Activated CD4-positive, alpha-beta T cell treated with anti-CD3 and anti-CD28 coated beads for 4 hours (primary cell): ENCODE measurements around the gene DEPDC4.
"Not testable (repeated sequence)": the region's sequence is repeated elsewhere in the genome, so short reads cannot be mapped to it uniquely, and the experiment has no call there.

ENCODE experiments used
- DNase-seq, 2 donors: peaks; one replicate each; pipeline ENCODE4 v3.0.0-alpha.2; 2020

DEPDC4 gene

GRCh38 chr12:100266835-100267602 lies at the start of gene DEPDC4, which contains the start of gene SCYL2:
DEPDC4 (minus strand) TSS chr12:100267079; CDS start chr12:100267076, 3 bp downstream.
SCYL2 (plus strand) TSS chr12:100267177; CDS start chr12:100282971, 15,794 bp downstream.
- peak; percentile 93 for DNase-seq

GRCh38 chr12:100311317-100311716 lies 44.4 kb upstream of the DEPDC4 start:
- DNase-seq, result no peak

- DNase-seq, result not testable (repeated sequence)
These were observed 41.3 kb upstream of the DEPDC4 start for GRCh38 chr12:100308138-100308537.

GRCh38 chr12:100304334-100304733 lies 37.5 kb upstream of the DEPDC4 start:
- DNase-seq, result not testable (repeated sequence)

- DNase-seq, result no peak
These were observed 37.0 kb upstream of the DEPDC4 start for GRCh38 chr12:100303831-100304230.

DNA sequence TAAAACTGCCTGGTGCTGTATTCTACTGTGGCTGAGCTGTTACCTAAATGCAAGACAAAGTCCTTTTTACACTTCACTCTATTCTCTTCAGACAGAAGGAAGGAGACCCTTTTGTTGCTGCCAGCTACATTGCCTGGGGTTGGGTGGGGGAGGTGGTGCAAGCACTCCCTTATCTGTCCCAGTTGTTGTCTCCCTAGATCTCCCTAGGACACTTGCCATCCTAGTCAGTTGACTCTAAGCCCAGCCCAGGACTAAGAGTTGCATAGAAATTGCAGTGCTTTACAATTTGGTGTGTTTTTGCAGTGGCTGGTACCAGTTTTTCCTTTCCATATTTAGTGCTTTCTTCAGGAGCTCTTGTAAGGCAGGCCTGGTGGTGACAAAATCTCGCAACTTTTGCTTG lies 35.2 kb upstream of the DEPDC4 start:
- no peak for DNase-seq

DNA sequence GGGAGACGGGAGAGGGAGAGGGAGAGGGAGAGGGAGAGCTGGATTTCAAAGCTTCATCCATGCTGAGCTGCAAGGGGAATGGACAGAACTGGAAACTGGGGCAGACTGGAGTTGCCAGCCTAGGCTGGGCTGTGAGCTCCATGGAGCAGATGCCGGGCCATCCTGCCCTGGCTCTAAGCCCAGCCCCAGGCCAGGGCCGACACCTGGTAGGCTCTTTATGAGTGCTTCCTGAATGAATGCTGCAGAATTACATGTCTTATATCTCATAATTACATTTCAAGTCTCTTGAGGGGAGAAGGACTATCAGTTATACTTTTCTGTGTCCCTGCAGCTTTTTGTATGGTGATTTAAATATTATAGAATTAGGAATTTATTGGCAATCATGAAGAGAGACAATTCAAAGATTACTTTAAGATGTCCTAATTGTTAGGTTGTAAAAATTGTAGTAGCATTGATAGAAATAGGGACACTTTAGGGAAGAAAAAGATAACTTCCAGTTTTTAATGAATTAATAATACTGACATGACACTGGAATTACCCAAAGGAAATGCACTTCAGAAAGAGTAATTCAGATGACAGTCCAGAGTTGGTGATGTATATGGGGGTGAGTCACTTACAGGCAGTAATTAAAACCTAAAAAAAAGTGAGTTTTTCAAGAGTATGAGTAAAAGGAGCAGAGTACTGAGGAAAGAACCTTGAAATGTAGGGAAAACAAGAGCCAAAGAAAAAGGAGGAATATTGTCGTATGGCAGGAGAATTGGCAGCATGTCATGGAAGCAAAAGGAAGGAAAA lies 29.1 kb upstream of the DEPDC4 start:
- DNase-seq, result no peak

DNA sequence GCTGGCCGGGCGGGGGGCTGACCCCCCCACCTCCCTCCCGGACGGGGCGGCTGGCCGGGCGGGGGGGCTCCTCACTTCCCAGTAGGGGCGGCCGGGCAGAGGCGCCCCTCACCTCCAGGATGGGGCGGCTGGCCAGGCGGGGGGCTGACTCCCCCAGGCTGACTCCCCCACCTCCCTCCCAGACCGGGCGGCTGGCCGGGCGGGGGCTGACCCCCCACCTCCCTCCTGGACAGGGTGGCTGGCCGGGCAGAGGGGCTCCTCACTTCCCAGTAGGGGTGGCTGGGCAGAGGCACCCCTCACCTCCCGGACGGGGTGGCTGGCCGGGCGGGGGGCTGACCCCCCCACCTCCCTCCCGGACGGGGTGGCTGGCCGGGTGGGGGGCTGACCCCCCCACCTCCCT lies 27.5 kb upstream of the DEPDC4 start:
- not testable (repeated sequence) for DNase-seq

- no peak for DNase-seq
These were observed 26.1 kb upstream of the DEPDC4 start for GRCh38 chr12:100293017-100293416.

DNA sequence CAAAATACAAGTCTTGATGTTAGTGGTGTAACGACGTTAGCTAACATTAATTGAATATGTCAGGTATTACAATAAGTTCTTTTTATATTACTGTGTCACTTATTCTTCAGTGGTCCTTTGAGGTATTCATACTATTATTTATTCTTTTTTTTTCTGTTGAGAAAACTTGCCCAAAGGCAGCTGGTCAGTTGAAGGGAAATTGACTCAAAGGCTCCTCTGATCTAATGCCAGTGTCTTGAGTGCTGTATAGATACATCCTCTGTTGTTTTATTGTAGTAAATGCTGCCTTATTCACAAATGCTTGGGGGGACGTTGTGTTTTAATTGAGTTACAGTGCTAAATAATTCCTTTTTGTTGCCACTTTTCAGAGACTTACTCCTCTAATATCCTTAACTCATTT lies 23.1 kb upstream of the DEPDC4 start:
- no peak for DNase-seq

- DNase-seq, result no peak
These were observed 22.2 kb upstream of the DEPDC4 start for GRCh38 chr12:100289038-100289437.

DNA sequence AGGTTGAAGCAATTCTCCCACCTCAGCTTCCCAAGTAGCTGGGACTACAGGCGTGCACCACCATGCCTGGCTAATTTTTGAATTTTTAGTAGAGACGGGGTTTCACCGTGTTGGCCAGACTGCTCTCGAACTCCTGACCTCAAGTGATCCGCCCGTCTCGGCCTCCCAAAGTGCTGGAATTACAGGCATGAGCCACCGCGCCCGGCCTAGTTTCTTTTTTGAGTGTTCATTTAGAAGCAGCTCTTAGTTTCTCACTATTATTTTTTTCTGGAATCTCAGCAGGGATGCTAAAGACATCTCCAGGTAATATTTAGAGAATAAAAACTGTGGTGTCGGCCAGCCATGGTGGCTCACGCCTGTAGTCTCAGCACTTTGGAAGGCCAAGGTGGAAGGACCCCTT lies 17.7 kb upstream of the DEPDC4 start:
- DNase-seq, result not testable (repeated sequence)

DNA sequence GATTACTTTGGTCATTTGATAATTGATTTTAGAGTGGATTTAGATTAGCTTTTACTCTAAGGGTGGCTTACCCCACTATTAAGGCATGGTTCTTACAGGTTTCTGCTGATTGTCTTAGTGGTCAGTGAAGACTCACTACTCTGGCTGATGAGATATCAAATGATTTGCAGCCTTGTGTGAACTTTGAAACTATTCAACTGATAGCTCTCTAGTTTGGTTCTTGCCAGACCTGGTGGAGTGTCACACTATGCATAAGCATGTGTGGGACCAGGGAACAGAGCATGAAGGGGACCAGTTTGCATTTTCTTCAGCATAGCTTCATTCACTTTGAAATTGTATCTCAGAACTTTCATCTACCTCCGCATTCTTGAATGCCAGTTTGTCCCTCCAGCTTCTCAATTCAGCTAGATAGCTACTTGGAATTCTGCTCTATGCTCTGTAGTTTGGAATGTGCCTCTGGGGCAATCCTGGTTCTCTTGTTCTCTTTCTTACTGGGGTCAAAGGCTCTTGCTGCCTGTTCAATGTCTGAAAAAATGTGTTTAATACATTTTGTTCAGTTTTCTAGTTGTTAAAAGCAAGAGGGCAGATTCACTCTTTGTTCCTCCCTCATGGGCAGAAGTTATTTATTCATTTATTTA lies 12.8 kb upstream of the DEPDC4 start:
- DNase-seq, result no peak

- no peak for DNase-seq
These were observed 12.3 kb upstream of the DEPDC4 start for GRCh38 chr12:100279159-100279558.

- DNase-seq, result no peak
These were observed 7.4 kb upstream of the DEPDC4 start for GRCh38 chr12:100274291-100274690.

DNA sequence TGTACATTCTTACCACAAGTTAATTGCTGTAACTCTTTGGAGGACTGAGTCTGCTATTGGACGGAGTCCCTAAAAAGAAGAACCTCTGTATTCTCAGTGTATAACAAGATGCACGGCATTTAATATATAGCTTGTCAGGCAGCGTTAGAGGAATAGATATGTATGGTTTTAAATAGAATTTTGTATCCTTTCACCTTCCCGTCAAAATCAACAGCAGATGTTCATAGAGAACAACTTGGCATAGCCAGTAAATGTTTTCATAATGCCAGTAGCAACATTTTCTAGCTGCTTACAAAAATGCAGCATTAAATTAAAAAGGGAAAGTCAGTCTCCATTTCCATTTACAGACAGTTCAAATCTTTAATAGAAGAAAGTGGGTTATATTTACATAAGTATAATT lies 6.9 kb upstream of the DEPDC4 start:
- DNase-seq, result no peak

DNA sequence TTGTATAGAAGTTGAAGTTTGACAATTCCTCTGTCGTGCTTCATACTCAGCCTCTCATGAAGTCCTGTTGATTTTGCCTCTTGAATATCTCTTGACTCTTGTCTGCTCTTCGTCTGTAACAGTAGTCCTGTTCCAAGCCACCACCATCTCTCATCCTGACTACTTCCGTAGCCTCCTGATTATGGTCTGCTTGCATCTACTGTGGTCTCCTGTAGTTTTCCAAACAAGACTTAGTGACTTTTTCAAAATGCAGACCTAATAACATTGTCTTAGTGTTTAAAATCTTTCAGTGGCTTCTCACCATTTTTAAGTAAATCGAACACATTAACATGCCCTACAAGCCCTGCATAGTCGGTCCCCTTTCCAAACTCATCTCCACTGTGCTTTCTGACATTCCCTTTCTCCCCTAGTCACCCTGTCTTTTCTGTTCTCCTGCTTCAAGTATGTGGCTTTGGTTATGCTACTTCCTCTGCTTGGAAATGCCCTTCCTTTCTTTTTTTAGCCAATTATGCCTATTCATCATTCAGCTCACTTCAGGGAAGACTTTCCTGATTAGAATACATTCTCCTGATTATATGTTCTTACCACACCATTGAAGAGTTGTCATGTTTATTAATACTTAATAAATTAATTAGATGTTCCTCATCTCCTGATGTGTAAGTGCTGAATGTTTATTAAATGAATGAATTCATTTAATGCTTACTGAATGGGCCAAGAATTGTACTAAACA lies 2.1 kb upstream of the DEPDC4 start:
- no peak for DNase-seq

DNA sequence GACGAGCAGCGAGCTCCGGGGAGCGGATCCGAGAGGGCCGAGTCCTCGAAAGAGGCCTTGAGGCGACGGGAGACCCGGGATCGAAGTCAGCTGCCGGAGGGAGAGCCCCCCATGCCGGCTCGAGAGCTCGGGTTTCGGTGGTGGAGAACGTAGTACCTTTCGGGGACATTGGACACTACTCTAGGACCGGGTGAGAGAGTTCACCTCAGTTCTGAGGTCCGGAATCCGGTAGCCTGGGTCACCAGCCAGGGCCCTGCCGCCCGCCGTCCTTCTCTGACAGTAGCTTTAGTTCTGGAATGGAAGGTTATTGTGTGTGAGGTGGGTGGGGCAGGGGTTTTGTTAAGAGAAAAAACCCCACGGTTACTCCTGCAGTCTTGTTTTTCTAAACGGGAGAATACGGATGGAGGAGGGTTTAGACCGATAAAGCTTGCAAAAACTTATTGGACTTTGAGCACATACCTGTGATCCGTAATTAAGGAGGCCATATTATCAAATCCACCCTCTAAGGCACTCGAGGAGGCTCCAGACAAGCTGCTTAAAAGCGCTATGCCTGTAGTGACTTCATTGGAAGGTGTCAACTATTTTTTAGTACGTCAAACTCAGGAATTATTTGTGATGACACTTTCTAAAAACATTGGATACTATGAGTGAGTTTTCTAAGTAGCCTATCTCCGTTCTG lies 863 bp upstream of the DEPDC4 start:
- DNase-seq, result no peak

DNA sequence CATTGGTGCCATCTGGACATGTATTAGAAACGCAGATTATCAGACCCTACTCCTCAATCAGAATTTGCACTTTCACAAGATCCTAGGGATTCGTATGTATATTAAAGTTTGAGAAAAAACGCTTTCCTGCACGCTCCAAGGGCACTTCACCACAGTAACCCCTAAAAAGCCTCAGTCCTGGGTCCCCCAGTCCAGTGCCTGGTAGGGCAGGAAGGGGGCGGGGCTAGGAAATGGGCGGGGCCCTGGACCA lies 369 bp downstream of the DEPDC4 start:
- DNase-seq, result peak in 1 of 2 donors; percentile 90

DNA sequence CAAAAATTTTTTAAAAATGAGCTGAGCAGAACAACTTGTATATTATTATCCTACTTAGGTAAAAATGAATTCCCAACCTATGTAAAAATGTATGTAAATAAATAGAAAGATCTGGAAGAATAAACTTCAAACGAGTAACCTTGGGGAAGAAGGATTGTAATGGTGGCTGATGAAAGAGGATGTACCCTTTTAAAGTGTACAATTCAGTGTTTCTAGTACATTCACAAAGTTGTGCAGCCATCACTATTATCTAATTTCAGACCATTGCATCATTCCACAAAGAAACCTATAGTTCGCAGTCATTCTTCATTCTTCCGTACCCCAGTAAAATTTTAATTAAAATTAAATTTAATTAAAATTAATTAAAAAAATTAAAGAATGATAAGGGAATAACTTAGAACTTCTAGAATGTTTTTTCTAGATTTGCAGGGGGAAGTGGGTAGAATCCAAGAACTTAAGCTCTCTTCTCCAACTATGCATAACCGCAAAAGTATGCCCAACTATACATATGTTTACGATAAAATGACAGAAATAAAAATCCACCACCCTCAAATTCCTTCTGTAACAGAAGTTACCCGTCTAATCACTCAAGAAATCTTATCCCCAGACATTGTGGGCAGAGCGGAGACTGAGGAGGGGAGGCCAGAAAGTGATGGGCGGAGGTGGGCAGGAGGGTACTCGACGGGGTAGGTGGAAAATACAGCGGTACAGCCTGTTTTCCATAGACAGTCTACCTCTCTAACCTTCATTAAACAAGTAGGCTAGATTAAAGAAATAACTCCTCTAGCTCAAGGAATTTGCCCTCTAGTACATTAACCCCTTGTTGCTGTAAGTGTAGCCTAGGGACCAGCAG lies 921 bp downstream of the DEPDC4 start:
- no peak for DNase-seq

DNA sequence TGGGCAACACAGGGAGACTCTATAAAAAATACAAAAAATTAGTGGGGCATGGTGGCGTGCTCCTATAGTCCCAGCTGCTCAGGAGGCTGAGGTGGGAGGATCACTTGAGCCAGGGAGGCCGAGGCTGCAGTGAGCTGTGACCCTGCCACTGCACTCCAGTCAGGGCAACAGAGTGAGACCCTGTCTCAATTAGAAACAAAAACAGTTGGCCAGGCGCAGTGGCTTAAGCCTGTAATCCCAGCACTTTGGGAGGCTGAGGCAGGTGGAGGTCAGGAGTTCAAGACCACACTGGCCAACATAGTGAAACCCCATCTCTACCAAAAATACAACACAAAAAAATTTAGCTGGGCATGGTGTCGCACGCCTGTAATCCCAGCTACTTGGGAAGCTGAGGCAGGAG lies 1.8 kb downstream of the DEPDC4 start:
- not testable (repeated sequence) for DNase-seq

GRCh38 chr12:100263131-100263530 lies 3.7 kb downstream of the DEPDC4 start:
- no peak for DNase-seq
